ENCODE data around the gene NUDT22.

GRCh38 chr11:64250415-64251015 lies 24.4 kb downstream of the NUDT22 start:
- TF ChIP-seq GATA2 (IDR thresholded peaks at IDR 0.05; ENCODE audit: low read depth, low read length) = no peak
- no peak for TF ChIP-seq GATA3 (IDR thresholded peaks at IDR 0.05; ENCODE audit: low read depth, low read length)
